ENCODE results near the gene OSBPL10.

DNA sequence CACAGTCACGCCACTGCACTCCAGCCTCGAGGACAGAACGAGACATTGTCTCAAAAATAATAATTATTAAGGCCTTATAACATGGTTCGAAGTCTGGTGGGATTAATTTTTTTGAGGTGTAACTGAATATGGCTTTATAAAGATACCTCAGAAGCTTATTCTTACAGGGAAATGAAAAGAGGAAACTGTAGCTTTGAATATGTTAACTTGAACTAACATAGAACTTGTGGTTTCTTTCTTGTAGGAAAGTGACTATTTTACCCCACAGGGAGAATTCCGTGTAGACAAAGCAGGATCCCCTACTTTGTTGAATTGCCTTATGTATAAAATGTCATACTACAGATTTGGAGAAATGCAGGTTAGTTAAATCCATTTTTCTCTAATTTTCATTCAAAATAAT, 352.0 kb downstream of the OSBPL10 start:
- TF ChIP-seq, protein P1, sequence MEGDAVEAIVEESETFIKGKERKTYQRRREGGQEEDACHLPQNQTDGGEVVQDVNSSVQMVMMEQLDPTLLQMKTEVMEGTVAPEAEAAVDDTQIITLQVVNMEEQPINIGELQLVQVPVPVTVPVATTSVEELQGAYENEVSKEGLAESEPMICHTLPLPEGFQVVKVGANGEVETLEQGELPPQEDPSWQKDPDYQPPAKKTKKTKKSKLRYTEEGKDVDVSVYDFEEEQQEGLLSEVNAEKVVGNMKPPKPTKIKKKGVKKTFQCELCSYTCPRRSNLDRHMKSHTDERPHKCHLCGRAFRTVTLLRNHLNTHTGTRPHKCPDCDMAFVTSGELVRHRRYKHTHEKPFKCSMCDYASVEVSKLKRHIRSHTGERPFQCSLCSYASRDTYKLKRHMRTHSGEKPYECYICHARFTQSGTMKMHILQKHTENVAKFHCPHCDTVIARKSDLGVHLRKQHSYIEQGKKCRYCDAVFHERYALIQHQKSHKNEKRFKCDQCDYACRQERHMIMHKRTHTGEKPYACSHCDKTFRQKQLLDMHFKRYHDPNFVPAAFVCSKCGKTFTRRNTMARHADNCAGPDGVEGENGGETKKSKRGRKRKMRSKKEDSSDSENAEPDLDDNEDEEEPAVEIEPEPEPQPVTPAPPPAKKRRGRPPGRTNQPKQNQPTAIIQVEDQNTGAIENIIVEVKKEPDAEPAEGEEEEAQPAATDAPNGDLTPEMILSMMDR (IDR thresholded peaks at IDR 0.05) = no peak
- TF ChIP-seq EZH2 (IDR thresholded peaks at IDR 0.05) = no peak

Measured in neural progenitor cell (in vitro differentiated cells).